ENCODE measurements around the gene MED22.

MED22 gene

DNA sequence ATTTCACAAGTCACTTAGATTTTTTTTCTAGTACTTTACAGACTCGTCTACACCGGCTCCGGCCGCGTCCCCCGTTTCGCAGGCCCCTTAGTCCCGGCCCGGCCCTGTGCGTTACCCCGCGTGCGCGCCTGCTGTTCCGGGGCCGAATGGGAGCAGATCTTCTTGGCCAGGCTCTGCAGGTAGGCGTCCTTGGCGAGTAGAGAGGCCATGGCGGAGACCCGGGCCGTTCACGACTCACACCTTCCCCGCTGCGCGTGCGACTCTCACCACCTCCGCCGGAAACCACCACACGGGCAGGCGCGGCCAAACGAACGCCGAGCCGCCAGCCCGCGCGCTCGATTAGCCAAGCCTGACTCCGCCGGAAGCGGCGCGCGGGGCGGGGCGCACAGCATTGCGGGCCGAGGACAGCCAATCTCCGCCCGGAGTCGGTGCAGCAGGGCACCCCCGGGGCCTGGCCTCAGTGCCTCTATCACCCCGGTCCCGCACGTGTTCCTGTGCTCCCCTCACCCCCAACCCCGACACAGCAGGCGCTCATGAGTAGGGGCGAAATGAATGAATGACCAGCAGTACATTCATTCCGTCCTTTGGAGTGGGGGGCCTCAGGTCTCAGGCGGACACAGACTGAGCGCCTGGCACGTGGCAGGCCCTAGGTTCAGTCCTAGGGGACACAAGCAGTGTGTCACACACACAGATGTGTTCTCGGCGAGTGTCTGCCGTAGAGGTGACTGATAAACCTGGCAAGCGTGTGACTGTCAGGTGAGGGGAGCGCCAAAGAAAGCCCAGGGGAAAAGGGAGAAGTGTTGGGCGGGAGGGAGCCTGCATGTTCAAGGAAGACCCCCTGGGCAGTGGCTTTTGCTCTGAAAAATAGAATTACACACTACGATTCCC lies 11.8 kb downstream of the MED22 start, which contains the start of gene SURF6 (continued):
- TF ChIP-seq, protein P1, sequence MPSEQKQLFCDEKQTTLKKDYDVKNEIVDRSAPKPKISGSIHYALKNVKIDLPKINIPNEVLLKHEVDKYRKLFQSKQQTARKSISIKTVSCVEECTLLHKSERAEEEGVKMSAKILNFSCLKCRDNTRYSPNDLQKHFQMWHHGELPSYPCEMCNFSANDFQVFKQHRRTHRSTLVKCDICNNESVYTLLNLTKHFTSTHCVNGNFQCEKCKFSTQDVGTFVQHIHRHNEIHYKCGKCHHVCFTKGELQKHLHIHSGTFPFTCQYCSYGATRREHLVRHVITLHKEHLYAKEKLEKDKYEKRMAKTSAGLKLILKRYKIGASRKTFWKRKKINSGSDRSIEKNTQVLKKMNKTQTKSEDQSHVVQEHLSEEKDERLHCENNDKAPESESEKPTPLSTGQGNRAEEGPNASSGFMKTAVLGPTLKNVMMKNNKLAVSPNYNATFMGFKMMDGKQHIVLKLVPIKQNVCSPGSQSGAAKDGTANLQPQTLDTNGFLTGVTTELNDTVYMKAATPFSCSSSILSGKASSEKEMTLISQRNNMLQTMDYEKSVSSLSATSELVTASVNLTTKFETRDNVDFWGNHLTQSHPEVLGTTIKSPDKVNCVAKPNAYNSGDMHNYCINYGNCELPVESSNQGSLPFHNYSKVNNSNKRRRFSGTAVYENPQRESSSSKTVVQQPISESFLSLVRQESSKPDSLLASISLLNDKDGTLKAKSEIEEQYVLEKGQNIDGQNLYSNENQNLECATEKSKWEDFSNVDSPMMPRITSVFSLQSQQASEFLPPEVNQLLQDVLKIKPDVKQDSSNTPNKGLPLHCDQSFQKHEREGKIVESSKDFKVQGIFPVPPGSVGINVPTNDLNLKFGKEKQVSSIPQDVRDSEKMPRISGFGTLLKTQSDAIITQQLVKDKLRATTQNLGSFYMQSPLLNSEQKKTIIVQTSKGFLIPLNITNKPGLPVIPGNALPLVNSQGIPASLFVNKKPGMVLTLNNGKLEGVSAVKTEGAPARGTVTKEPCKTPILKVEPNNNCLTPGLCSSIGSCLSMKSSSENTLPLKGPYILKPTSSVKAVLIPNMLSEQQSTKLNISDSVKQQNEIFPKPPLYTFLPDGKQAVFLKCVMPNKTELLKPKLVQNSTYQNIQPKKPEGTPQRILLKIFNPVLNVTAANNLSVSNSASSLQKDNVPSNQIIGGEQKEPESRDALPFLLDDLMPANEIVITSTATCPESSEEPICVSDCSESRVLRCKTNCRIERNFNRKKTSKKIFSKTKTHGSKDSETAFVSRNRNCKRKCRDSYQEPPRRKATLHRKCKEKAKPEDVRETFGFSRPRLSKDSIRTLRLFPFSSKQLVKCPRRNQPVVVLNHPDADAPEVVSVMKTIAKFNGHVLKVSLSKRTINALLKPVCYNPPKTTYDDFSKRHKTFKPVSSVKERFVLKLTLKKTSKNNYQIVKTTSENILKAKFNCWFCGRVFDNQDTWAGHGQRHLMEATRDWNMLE (tag by site-specific recombination; conservative IDR thresholded peaks at IDR 0.05; ENCODE audit: low read depth), result peak; percentile 99
- TF ChIP-seq, protein P2, sequence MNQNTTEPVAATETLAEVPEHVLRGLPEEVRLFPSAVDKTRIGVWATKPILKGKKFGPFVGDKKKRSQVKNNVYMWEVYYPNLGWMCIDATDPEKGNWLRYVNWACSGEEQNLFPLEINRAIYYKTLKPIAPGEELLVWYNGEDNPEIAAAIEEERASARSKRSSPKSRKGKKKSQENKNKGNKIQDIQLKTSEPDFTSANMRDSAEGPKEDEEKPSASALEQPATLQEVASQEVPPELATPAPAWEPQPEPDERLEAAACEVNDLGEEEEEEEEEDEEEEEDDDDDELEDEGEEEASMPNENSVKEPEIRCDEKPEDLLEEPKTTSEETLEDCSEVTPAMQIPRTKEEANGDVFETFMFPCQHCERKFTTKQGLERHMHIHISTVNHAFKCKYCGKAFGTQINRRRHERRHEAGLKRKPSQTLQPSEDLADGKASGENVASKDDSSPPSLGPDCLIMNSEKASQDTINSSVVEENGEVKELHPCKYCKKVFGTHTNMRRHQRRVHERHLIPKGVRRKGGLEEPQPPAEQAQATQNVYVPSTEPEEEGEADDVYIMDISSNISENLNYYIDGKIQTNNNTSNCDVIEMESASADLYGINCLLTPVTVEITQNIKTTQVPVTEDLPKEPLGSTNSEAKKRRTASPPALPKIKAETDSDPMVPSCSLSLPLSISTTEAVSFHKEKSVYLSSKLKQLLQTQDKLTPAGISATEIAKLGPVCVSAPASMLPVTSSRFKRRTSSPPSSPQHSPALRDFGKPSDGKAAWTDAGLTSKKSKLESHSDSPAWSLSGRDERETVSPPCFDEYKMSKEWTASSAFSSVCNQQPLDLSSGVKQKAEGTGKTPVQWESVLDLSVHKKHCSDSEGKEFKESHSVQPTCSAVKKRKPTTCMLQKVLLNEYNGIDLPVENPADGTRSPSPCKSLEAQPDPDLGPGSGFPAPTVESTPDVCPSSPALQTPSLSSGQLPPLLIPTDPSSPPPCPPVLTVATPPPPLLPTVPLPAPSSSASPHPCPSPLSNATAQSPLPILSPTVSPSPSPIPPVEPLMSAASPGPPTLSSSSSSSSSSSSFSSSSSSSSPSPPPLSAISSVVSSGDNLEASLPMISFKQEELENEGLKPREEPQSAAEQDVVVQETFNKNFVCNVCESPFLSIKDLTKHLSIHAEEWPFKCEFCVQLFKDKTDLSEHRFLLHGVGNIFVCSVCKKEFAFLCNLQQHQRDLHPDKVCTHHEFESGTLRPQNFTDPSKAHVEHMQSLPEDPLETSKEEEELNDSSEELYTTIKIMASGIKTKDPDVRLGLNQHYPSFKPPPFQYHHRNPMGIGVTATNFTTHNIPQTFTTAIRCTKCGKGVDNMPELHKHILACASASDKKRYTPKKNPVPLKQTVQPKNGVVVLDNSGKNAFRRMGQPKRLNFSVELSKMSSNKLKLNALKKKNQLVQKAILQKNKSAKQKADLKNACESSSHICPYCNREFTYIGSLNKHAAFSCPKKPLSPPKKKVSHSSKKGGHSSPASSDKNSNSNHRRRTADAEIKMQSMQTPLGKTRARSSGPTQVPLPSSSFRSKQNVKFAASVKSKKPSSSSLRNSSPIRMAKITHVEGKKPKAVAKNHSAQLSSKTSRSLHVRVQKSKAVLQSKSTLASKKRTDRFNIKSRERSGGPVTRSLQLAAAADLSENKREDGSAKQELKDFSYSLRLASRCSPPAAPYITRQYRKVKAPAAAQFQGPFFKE (tag by site-specific recombination; IDR thresholded peaks at IDR 0.05; ENCODE audit: borderline replicate concordance), result no peak
- TF ChIP-seq, protein P3, sequence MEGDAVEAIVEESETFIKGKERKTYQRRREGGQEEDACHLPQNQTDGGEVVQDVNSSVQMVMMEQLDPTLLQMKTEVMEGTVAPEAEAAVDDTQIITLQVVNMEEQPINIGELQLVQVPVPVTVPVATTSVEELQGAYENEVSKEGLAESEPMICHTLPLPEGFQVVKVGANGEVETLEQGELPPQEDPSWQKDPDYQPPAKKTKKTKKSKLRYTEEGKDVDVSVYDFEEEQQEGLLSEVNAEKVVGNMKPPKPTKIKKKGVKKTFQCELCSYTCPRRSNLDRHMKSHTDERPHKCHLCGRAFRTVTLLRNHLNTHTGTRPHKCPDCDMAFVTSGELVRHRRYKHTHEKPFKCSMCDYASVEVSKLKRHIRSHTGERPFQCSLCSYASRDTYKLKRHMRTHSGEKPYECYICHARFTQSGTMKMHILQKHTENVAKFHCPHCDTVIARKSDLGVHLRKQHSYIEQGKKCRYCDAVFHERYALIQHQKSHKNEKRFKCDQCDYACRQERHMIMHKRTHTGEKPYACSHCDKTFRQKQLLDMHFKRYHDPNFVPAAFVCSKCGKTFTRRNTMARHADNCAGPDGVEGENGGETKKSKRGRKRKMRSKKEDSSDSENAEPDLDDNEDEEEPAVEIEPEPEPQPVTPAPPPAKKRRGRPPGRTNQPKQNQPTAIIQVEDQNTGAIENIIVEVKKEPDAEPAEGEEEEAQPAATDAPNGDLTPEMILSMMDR (tag by site-specific recombination; IDR thresholded peaks at IDR 0.05), result no peak
- TF ChIP-seq ZNF654 (tag by site-specific recombination; IDR thresholded peaks at IDR 0.05; ENCODE audit: low read depth), result 0 out of 2 replicates have a peak, but pooled peaks have one; percentile 2
- peak; percentile 62; the same call in 1 of the 2 replicates for TF ChIP-seq ZNF785 (tag by site-specific recombination; IDR thresholded peaks at IDR 0.05)
- TF ChIP-seq ZNF174 (tag by site-specific recombination; IDR thresholded peaks at IDR 0.05), result no peak
- TF ChIP-seq, protein P4, sequence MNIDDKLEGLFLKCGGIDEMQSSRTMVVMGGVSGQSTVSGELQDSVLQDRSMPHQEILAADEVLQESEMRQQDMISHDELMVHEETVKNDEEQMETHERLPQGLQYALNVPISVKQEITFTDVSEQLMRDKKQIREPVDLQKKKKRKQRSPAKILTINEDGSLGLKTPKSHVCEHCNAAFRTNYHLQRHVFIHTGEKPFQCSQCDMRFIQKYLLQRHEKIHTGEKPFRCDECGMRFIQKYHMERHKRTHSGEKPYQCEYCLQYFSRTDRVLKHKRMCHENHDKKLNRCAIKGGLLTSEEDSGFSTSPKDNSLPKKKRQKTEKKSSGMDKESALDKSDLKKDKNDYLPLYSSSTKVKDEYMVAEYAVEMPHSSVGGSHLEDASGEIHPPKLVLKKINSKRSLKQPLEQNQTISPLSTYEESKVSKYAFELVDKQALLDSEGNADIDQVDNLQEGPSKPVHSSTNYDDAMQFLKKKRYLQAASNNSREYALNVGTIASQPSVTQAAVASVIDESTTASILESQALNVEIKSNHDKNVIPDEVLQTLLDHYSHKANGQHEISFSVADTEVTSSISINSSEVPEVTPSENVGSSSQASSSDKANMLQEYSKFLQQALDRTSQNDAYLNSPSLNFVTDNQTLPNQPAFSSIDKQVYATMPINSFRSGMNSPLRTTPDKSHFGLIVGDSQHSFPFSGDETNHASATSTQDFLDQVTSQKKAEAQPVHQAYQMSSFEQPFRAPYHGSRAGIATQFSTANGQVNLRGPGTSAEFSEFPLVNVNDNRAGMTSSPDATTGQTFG (tag by site-specific recombination; IDR thresholded peaks at IDR 0.05; ENCODE audit: borderline replicate concordance), result no peak
- peak; percentile 88 for TF ChIP-seq YY1 (tag by site-specific recombination; IDR thresholded peaks at IDR 0.05)
- TF ChIP-seq ZNF140 (tag by site-specific recombination; IDR thresholded peaks at IDR 0.05), result no peak
- TF ChIP-seq, protein P5, sequence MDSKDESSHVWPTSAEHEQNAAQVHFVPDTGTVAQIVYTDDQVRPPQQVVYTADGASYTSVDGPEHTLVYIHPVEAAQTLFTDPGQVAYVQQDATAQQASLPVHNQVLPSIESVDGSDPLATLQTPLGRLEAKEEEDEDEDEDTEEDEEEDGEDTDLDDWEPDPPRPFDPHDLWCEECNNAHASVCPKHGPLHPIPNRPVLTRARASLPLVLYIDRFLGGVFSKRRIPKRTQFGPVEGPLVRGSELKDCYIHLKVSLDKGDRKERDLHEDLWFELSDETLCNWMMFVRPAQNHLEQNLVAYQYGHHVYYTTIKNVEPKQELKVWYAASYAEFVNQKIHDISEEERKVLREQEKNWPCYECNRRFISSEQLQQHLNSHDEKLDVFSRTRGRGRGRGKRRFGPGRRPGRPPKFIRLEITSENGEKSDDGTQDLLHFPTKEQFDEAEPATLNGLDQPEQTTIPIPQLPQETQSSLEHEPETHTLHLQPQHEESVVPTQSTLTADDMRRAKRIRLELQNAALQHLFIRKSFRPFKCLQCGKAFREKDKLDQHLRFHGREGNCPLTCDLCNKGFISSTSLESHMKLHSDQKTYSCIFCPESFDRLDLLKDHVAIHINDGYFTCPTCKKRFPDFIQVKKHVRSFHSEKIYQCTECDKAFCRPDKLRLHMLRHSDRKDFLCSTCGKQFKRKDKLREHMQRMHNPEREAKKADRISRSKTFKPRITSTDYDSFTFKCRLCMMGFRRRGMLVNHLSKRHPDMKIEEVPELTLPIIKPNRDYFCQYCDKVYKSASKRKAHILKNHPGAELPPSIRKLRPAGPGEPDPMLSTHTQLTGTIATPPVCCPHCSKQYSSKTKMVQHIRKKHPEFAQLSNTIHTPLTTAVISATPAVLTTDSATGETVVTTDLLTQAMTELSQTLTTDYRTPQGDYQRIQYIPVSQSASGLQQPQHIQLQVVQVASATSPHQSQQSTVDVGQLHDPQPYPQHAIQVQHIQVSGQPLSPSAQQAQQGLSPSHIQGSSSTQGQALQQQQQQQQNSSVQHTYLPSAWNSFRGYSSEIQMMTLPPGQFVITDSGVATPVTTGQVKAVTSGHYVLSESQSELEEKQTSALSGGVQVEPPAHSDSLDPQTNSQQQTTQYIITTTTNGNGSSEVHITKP (tag by site-specific recombination; IDR thresholded peaks at IDR 0.05), result no peak; the same call in none of the 2 replicates
- no peak; the same call in 1 of the 2 replicates for TF ChIP-seq ZBTB48 (tag by site-specific recombination; IDR thresholded peaks at IDR 0.05)
- TF ChIP-seq ZNF121 (tag by site-specific recombination; IDR thresholded peaks at IDR 0.05), result no peak
- no peak for TF ChIP-seq ZNF621 (tag by site-specific recombination; IDR thresholded peaks at IDR 0.05)
- peak; percentile 71; the same call in 1 of the 2 replicates for TF ChIP-seq ZNF610 (tag by site-specific recombination; IDR thresholded peaks at IDR 0.05; ENCODE audit: borderline replicate concordance)
- TF ChIP-seq, protein P6, sequence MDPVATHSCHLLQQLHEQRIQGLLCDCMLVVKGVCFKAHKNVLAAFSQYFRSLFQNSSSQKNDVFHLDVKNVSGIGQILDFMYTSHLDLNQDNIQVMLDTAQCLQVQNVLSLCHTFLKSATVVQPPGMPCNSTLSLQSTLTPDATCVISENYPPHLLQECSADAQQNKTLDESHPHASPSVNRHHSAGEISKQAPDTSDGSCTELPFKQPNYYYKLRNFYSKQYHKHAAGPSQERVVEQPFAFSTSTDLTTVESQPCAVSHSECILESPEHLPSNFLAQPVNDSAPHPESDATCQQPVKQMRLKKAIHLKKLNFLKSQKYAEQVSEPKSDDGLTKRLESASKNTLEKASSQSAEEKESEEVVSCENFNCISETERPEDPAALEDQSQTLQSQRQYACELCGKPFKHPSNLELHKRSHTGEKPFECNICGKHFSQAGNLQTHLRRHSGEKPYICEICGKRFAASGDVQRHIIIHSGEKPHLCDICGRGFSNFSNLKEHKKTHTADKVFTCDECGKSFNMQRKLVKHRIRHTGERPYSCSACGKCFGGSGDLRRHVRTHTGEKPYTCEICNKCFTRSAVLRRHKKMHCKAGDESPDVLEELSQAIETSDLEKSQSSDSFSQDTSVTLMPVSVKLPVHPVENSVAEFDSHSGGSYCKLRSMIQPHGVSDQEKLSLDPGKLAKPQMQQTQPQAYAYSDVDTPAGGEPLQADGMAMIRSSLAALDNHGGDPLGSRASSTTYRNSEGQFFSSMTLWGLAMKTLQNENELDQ (tag by site-specific recombination; IDR thresholded peaks at IDR 0.05; ENCODE audit: low read depth), result no peak

Data from HEK293 (cell line).